GM19351 (cell line): Measurements from ENCODE around the gene BEST4.
A peak's percentile ranks its signal among the peaks of the same experiment; 100 is the strongest.
"Not testable (repeated sequence)": the region's sequence is repeated elsewhere in the genome, so short reads cannot be mapped to it uniquely, and the experiment has no call there.

Source experiments
- ATAC-seq: cut with Tn5 transposase; IDR thresholded peaks from one replicate; pipeline ENCODE4 v1.9.1; 2021; ENCODE audit warnings: mild to moderate bottlenecking, moderate library complexity; ENCODE audit not compliant: unreplicated experiment

Gene BEST4

DNA sequence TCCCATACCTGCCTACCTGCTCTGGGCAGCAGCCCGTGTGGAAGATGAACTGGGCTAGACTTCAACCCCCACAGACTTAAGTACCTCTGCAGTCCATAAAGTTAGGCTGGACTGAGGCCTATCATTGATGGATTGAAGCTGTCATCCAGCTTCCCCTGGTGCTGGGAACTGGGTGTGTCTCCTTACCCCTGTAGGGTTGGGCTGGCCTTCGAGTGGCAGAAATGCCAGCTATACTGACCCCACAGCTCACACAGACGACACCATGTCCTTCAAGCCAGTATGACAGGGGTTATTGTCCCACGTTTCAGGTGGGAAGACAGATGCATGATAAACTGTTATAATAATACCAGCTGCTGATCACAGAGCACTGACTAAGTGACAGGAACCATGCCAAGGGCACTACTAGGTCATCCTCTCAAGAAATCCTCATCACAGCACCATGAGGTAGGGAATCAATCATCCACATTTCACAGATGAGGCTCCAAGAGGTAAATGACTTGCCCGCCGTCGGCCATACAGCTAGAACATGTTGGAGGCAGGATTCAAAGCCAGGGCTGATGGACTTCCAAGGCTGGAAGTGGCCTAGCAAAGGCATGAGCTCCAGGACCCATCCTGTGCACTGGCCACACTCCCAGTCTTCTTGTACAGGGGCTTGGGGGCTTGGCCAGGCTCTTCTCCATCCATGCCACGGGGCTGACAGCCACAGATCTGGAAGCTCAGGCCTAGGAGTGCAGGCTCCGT is at the start of gene BEST4:
BEST4 (minus strand) TSS at position 51 of the 741 bp plus-strand sequence. CDS start 465 bp downstream, outside the sequence.
- ATAC-seq = no peak

DNA sequence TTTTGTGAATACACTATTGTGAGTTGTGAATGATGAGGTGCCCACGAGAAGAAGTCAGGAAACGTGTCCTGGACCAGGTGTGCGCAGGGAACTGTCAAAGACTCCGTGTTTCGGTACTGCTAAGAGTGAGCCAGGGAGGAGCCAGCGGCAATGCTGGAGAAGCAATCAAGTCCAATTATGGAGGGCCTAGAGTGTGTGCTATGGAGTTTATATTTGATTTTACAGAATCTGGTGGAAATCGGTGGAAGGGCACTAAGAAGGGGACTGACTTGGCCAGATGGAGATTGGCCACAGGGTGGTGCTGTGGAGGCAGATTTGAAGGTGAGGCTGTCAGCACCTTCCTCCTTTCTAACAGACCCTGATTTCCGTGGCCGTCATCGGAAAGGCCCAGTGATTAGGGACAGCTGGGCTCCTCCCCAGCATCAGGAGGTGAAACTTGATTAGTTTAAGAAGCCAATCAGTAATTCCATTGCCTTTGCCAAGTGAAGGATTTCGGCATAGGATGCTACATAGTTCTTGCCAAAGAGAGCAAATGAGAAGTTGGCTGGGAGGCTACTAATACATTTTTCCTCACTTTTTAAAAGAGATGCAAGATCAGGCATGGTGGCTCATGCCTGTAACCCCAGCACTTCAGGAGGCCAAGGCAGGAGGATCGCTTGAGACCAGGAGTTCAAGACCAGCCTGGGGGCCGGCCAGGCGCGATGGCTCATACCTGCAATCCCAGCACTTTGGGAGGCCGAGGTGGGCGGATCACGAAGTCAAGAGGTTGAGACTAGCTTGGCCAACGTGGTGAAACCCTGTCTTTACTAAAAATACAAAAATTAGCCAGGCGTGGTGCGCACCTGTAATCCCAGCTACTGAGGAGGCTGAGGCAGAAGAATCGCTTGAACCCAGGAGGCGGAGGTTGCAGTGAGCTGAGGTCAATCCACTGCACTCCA is 48.0 kb upstream of the BEST4 start:
- ATAC-seq = peak; percentile 51

DNA sequence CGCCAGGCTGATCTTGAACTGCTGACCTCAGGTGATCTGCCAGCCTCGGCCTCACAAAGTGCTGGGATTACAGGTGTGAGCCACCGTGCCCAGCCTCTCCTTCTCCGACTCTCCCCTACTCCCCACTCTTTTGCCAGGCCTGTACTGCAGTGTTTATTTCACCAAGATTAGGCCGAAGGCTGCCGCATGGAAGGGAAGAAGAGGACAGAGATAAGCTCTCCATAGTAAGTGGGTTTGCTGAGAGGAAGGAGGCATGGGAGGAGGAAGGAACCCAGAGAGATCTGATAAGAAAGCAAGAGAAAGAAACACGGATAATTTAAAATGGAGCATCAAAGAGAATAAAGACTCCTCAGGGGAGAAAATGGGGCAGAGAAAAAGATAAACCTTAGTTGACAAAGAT is 46.4 kb upstream of the BEST4 start:
- no peak for ATAC-seq

DNA sequence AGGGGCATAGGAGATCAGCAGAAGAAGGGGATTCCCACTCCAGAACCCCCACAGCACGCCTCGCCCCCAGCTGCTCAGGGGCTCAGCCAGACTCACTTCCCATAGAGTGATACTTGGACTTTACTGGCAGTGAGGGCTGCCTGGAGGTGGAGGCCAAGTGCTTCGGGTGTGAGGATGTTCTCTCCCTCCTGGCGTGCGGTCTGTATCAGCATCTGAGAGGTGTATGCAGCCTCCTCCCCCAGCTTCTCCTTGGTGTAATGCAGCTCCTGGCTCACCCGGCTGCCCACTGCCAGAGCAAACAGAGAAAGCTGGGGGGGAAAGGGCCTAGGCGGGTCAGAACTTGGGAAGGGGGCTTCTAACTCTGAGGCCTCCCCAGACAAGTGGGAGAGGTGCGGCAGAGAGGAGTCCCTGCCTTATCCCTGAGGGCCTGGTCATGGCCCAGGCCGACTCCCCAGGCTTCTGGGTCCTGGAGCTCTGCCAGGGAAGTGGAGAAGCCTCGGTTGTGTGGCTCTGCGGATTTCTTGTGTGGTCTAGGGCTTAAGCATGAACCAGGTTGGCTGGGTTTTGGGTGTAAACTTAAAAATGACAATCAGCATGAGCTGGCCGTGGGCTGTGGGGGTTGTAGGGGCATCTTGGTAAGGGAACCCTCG is 44.2 kb upstream of the BEST4 start:
- ATAC-seq = no peak

DNA sequence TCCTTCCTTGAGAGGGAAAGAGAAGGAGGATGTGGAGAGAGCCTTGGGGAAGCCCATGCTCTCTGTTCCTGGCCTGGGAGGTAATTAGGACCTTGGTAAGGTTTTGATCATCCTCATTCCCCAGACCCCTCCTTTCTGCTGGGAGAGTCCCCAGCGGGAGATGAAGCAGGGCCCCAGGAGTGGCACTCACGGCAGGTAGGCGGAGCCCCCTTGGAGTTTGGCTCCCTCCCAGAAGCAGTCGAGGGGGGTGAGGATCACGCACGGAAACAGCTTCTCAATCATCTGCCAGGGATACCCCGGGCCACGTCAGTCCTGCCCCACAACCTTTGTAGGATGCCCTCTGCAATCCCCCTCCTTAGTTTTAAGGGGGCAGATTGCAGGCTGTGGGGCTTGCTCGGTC is 43.5 kb upstream of the BEST4 start:
- ATAC-seq = no peak

DNA sequence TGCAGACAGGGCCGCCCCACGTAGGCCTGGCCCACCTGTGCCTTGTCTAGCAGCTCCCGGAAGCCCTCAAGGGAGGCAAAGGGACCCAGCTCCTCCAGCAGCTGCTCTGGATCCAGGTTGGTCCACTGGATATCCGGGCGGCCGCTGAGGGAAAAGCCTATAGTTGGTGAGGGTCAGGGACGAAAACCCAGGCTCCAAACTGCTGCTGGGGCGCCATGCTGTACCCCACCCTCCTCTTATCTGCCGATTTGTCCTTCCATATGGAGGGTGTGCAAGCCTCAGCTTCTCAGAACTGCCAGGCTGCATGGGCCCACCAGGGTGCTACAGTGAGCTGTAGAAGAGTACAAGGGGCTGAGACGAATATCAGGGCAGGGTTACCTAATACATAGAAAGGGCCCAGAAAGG is 42.9 kb upstream of the BEST4 start:
- no peak for ATAC-seq

DNA sequence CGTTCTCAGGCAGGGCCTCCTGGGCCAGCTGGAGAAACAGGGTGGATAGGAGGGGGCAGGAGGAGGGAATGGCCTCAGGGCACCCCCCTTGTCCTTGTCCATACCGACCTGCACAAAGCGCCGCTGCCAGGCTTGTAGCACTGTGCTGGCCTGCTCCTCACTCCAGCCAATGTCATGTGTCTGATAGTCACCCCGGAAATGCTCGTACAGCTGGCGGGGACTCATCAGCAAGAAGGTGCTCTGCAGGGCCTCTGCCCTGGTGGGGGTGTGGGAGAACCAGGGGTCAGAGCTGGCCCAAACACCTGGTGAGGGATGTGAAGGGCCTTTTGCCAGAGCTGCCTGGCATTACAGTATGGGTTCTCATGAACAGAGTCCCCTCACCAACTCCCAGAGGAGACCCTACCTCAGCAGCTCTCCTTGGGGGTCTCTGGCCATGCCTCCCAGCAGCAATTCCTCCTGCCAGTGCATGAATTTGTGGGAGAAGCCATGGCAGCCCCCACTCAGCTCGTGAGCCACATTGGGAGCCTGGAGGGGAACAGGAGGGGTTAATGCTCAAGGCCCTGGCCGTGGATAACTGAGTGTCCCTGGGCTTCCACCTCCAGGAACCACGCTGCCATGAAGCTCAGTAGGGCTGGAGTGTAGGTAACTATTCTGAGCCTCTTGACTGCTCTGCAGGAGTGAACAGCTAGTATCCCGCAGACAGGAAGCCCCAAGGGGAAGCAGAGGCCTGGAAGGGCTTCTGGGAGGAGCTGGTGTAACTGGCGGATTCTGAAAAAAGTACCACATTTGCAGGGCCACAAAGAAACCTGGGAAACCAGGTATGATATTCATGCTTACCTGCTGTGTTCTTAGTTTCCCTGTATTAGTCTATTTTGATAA is 41.8 kb upstream of the BEST4 start:
- no peak for ATAC-seq

DNA sequence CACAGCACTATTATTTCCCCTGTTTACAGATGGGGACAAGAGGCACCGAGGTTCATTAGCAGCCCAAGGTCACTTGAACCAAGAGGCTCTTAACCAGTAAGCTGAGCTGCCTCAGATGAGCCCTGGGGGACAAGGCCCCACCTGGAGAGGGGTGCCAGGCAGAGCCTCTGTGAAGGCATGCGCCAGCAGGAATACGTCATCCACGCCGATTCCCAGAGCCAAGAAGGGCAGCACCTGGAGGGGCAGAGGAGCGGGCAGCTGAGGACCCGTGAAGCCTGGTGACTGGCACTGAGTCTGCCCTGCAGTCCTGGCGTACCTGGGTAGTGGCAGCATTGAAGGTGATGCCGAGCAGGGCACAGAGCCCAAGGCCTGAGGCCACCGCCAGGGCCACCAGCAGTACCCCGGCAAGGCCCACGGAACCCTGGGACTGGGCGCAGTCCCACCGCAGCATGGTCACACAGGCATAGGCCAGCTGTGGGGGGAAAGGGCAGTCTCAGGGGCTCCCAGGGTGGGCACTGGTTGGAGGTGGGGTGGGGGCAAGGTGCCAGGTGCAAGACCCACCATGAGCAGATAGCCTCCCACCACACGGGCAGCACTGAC is 41.0 kb upstream of the BEST4 start:
- ATAC-seq = no peak

DNA sequence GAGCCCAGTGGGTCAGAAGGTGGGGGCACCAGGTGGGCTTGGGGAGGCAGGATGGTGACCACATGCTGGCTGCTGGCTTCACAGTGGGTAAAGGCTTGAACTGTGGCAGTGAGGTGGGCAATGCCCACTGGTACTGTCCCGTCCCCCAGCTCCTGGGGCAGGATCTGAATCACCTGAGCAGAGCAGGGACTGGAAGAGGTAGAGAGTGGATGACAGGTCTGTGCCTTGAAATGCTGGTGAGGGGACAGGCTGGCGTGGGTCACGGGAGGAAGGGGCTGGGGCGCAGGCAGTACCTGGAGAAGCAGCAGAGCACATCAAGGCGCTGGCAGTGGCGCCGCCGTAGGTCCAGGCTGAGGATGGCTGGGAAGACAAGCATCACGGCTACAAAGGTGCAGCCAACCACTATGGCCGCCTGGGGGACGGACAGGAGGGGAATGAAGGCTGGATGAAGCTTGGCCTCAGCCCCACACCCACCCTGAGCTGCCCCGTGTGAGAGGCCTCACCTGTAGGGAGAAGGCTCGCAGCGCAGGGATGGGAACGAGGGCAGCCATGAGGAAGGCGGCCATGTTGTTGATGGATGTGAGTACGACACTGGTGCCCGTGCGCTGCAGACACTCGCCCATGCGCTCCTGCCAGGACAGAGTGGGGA is 40.2 kb upstream of the BEST4 start:
- ATAC-seq = no peak

DNA sequence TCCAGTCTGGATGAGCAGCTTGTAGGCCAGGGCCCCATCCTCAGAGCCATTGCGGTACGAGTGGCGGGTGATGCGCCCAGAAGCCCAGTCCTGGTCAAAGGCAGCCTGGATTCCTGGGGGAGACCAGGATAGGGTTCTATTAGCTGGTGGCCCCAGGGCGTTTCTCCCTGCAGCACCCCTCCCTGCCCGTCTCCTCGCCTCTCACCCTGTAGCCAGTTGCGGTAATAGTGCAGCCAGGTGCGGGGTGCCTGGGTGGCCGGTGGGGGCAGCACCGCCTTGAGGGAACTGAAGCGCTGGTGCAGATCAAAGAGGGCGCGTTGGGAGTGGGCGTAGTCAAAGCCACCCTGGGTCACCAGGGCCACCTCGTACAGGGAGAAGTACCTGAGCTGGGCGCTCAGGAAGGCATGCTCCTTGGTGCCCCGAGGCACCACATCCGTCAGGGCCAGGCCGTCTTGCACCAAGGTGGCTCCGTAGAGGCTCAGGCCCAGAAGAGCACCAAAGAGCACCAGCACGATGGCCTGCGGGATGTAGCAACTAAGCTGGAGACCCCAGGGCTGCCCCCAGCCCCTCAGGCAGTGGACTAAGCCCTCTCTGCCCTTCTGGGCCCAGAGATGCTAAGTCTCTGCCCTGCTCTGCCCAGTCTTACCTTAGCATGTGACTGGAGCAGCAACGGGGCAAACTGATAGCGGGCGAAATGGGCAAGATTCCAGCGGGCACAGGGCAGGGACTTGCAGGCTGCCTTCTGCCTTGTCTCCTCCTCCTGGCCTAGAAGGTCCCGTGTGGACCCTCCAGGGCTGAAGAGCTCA is 39.4 kb upstream of the BEST4 start:
- no peak for ATAC-seq

DNA sequence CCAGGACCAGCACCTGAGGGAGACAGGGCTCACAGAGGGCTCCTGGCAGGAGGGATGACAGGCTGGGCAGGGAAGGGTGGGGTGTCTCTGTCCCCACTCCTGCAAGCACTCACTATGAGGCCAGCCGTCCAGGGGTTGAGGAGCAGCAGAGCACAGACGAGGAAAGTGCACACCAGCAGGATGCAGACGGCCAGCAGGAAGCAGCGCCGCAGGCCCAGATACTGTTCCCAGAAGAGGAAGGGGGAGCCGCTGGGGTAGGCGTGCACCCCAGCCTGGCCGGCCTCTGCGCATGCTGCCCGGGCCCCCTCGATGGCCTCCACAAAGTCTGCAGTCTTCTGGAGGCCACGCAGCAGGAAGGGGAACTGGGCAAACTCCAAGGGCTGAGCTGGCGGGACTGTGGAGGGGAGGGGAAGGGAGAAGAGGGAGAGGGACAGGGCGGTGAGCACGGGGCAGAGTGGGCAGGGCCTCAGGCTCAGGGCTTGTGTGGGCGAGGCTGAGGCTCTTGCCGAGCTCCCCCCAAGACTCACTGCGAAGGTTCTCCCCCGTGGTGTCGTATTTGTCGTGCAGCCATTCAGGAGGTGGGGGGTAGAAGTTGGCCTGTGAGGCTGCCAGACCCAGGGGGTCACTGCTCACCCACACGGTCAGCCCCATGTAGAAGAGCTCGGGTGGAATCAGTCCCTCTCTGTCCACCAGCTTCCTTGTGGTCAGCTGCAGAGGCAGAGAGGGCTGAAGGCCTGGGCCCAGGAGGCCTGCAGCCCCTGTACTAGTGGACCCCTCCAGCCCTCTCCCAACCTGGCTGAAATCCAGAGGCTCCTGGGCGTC is 38.6 kb upstream of the BEST4 start:
- no peak for ATAC-seq

DNA sequence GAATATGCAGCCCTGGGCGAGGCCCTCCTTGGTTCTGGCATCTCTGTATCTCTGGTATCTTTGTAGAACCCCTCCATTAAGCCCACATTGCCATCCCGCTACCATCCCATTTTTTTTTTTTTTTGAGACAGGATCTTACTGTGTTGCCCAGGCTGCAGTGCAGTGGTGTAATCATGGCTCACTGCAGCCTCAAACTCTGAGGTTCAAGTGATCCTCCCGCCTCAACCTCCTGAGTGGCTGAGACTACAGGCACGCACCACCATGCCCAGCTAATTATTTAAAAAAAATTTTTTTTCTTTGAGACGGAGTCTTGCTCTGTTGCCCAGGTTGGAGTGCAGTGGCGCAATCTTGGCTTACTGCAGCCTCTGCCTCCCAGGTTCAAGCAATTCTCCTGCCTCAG is 36.4 kb upstream of the BEST4 start:
- ATAC-seq = not testable (repeated sequence)

DNA sequence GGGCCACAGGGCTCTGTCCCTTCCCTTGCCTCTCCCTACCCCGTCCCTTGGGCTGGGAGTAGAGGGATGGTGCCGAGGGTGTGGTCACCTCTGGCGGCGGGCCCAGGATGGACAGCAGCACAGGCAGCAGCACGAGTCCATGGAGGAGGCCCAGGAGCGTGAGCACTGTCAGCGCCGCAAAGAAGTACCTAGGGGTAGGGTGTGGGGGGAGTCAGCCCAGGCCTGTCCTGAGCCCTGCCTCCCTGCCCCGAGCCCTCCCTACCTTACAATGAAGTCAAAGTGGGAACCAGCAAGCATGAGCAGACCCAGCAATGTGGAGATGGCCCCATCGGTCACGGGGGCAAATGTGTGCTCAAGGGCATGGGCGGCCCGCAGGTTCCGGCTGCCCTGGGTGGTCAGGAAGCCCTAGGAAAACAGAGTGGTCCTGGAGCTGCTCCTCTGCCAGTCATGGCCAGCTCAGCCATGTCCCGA is 35.0 kb upstream of the BEST4 start:
- ATAC-seq = no peak

DNA sequence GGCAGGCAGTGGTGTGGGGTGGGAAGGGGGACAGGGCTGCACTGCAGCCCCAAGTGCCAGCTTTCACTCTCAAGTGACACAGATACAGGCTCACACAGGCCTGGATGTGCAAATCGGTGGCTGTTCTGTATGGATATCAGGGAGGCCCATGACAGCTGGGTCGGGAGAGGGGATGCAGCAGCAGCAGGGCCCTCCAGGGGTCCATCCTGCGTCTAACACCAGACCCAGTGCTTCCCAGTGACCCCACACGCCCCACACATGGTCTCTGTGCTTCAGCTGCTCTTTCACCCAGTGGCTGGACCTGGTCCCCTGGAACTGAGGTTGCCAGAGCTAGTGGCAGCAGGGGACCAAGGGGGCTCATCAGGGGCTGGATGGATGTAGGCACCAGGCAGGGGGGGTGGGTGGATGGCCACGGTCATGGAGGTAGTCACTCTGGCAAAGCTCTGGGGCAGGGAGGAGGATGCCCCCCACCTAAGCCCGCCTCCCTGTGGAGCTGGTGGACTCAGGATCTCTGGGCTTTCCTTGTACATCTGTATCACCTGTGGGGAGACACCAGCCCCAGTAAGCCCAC is 34.2 kb upstream of the BEST4 start:
- no peak for ATAC-seq

DNA sequence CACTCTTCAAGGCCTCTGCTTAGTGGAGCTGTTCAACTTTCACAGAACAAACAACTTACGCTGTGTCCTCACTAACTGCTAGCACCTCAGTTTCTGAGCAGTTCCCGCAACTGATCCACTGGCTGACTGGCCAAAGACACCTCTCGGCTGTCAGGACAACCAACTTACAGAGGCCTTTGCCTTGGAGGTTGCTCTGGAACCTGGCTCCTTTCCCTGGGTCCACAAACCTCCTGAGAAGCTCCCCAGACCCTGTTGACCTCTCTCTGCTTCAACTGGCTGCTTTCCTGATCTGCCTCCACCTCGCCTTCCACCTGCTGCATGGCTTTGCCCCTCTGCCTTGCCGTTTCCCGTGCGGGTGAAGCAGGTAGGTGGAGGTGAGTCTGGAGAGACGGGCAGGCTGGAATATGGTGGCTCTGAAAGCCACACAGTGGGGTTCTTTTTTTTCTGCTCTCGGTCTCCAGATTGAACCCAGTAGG is 33.3 kb upstream of the BEST4 start:
- no peak for ATAC-seq

DNA sequence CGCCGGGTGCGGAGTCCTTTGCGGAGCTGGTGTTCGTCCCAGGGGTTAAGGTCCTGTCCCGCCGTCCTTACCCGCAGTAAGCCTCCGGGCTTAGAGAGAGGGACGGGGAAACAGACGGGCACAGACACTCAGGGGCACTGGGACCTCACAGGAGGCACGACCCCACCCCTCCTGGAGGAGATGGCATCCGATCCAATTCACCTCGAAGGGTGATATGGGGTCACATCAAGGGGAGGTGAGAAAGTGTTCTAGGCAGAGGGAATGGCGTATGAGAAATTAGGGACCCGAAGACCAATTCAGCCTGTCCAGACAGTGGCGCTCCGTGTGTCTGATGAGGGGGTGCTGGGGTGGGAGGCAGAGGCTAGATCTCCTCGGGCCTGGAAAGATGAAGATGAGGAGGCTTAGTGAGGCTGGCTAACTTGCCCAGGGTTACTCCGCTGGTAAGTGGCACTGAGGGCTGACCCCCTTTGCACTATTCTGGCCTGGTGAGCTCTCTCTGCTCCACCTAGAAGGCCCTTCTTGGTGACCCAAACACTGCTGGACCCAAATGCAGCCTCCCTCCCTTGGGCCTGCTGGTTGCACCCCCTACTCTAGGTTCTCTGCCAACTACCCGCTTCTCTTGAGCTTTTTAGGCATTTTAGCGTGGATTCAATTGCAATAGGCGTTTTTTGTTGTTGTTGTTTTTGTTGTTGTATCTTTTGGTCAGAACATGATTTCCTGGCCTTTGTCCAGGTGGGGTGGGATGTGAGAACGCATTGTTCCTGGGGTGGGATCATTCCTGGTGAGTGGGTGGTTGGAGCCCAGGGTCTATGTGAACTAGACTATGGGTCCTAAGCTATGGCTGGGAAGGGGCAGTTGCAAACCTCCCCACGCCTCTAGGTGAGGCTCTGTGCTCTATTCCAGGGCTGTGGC is 32.6 kb upstream of the BEST4 start:
- ATAC-seq = no peak
